ENCODE measurements around the gene GNG4.

DNA sequence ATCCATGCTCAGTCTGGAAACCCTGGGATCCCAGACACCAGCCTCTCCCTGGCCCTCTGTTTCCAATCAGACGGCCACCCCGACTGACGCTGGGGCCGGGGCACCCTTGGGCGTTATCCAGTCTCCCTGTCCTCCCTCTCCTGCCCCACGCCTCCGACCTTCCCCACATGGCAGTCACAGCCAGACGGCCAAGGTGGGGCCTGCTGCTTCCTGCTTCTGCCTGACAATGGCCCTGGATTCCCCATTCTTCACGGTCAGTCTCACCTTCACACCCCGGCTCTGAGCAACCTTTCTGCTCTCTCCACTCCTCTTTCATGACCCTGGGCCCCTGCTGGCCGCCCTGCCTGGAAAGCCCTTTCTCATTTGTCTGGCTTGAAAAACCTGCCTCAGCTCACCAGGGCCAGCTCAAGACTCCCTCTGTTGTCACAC, 6.6 kb downstream of the GNG4 start:
- TF ChIP-seq, protein P1, sequence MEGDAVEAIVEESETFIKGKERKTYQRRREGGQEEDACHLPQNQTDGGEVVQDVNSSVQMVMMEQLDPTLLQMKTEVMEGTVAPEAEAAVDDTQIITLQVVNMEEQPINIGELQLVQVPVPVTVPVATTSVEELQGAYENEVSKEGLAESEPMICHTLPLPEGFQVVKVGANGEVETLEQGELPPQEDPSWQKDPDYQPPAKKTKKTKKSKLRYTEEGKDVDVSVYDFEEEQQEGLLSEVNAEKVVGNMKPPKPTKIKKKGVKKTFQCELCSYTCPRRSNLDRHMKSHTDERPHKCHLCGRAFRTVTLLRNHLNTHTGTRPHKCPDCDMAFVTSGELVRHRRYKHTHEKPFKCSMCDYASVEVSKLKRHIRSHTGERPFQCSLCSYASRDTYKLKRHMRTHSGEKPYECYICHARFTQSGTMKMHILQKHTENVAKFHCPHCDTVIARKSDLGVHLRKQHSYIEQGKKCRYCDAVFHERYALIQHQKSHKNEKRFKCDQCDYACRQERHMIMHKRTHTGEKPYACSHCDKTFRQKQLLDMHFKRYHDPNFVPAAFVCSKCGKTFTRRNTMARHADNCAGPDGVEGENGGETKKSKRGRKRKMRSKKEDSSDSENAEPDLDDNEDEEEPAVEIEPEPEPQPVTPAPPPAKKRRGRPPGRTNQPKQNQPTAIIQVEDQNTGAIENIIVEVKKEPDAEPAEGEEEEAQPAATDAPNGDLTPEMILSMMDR (IDR thresholded peaks at IDR 0.05), result no peak
- TF ChIP-seq POLR2AphosphoS5 (IDR thresholded peaks at IDR 0.05), result no peak

Data from breast epithelium (tissue), 3 donors.